ENCODE measurements around the gene FOXB1.

GRCh38 chr15:59996298-59997041 lies 7.6 kb upstream of the FOXB1 start:
- TF ChIP-seq CTCF (IDR thresholded peaks at IDR 0.05), result no peak
- TF ChIP-seq POLR2AphosphoS5 (IDR thresholded peaks at IDR 0.05), result no peak
- no peak for TF ChIP-seq POLR2A (IDR thresholded peaks at IDR 0.05)
- TF ChIP-seq EP300 (IDR thresholded peaks at IDR 0.05), result no peak

Measured in stomach (tissue), 4 donors.